GM11168 (cell line): ENCODE data around the gene YPEL1.
"Not testable (repeated sequence)": the region's sequence is repeated elsewhere in the genome, so short reads cannot be mapped to it uniquely, and the experiment has no call there.

Experiments
- in situ Hi-C: fragments of 300-500 bp; cut with MboI; formaldehyde crosslinking; loops from one replicate; pipeline ENCODE4 v1.12.0; 2022; ENCODE audit warnings: low sequenced_read_pairs; ENCODE audit not compliant: unreplicated experiment

YPEL1 gene

DNA sequence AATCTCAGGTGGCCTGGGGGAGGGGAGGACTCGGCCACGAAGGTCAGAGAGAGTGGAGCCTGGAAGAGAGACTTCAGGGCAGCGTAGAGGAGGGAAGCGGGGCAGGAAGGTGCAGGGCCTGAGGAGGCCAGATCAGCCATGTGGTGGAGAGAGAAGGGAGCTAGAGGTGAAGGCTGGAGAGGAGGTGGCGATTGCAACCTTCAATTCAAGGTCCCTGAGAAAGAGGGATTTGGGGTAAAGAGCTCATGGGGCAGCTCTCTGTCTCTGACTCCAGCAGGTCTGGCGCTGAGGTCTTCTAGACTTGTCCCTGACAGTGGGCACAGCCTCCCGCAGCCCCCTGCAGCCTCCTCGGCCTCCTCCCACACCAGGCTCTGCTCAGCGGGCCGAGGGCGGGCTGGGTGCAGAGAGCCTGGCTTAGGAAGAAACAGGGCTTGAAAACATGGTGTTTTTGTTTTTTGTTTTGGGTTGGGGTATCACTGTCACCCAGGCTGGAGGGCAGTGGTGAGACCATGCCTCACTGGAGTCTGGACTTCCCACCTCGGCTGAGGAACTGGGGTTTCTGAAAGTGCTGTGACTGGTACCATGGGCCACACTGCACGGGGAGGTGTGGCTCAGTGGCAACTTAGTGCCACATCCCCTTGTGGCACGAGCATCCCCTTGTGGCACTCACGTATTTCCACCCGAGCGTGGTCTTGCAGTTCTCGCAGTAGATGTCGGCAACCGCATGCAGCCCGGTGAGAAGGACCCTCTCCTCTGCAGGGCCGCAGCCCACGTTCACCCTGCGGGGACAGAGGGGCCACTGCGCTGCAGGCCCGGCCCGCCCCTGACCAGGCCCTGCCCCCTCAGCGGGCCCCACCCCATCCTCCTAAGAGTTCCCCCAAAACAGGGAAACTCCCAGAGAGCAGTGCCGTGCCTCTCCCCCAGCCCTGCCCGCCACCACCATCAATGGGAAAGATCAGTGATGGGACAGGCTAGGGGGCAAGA is 32.6 kb downstream of the YPEL1 start:
- in situ Hi-C loops: no loop called here

- in situ Hi-C loops: no loop called here
Observed at GRCh38 chr22:21702094-21702493, 33.5 kb downstream of the YPEL1 start.

DNA sequence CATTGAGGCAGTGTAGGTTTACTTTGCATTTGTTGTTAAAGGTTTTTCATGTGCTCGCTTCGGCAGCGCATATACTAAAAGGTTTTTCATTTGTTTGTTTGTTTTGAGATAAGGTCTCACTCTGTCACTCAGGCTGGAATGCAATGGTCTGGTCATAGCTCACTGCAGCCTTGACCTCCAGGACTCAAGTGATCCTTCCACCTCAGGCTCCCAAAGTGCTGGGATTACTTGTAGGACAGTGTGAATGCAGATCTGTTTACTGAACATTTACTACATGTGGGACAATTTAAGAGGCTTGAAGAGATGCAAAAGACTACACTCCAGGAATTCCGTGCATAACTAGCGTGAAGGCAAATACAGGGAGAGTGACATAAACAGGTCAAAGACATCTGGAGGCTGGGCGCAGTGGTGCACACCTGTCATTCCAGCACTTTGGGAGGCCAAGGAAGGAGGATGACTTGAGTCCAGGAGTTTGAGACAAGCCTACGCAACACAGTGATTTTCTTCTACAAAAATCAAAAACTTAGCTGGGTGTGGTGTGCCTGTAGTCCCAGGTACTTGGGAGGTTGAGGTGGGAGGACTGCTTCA is 34.1 kb downstream of the YPEL1 start:
- in situ Hi-C loops: no loop called here

DNA sequence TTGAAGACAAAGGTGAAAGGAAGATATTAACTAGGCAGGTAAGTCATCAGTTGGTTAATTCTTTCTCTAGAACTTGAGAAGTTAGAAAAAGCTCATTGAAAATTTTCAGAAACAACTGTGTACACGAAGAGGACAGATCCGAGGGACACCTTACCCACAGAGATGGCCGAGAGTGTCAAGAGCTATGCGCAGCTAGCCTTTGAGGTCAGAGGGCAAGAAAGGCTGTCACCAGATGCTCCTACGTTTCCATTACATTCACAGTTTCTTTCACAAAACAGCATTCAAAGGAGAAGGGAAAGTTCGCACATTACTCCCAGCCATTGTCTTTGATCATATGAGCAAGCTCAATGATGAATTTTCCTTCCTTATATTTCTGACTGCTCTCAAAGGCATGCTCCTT is 34.8 kb downstream of the YPEL1 start:
- in situ Hi-C loops: no loop called here

DNA sequence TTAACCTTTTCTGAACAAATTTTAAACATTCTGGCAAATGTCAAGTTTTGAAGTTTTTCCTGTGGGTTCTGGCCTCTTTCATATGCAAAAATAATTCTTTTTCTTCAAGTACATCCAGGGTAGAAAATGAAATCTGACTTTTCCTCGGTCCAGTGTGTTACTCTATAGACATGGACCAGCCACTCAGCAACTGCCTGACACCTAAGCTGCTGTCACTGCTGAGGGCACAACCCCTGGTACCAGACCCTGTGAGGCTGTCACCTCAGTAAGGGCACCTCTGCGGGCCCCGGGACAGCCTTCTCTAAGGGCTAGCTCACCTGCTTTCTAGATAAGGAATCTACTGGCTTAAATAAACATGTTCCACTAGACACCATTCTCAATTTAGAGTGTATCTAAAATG is 36.0 kb downstream of the YPEL1 start:
- in situ Hi-C loops: no loop called here

DNA sequence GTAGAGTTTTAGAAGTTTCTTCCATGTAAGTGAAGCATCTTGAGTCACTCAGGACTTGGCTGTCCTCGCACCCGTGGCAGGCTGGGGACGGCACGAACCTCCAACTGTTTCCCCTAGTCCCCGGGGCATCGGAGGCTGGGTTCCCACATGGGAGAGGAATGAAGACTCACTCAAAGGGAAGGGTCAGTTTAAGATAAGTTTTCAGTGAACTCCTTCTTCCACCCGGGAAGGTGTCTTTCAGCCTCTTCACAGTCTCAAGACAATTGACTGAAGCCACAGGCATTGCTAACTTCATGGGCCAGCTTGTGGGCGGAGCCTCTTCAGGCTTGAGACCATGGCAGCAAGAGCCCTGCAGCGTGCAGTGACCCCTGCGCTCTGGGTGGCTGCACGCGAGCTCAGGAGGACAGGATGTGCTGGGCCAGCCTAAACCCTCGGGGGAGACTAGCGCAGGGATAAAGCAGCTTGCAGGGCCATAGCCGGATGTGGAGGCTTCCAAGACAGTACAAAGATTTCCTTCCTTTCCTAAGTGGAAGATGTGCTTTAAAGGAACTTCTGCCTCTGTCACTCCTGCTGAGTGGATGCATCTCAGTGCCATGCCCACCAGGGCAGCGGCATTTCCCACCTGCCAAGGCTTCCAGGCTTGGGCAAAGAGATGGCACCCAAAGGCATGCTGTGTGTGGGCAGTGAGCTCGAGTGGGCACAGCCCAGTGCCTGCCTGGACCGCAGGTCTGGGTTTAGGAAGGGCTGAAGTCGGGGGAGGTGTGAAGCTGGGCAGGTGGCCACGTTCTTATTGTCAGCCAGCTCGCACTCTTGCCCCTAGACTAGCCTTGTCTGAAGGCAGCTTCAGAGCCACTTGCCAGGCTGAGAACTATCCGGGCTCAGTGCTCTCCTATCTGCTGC is 36.9 kb downstream of the YPEL1 start:
- in situ Hi-C loops: no loop called here

DNA sequence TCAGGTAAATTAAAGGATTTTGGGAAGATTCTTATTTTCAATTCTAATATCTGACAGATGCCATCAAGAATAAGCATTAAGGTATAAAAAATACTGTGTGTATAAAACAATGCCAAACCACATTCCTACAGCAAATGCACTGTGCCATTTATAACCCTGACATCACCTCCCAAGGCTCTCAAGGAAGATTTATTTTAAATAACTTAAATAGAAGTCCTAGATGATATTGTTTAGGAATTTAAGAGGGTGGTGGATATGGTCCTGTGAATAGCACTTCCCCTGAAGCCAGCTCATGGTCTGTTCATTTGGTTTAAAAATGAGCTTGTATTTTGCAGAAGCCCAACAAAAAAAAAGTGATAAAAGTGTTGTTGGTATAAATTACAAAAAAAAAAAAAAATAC is 37.7 kb downstream of the YPEL1 start:
- in situ Hi-C loops: no loop called here

DNA sequence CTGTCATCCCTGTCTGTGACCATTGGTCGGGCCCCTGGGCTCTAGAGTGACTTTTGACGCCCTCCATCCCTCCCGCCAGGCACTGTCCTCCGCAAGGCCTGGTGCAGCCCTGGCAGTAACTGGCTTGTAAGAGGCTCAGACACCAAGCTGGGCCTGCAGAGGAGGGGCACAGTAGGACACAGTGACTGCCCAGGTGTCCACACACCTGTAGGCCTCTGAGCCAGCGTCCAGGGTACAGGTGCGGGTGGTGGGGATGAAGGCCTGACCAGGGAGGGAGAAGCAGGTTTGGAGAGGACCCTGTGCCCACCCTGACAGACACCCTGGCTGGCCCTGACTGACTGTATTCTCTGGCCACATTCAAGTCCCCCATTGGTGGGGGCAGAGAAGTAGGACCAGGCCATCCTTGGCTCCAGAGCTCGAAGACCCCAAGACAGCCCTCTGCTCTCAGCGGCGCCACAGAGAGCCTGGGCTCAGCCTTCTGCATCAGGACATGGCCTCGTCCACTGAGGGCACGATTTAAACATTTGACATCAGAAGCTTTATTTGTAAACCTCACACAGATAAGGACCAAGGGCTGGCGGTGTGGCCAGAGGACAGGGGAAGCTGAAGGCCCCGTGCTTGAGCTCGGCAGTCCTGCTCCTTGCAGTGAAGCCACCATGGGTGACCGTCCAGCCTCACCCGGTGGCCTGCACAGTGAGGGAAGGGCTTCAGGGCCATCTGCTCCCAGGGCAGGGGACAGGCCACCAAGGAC is 38.4 kb downstream of the YPEL1 start:
- in situ Hi-C loops: no loop called here

DNA sequence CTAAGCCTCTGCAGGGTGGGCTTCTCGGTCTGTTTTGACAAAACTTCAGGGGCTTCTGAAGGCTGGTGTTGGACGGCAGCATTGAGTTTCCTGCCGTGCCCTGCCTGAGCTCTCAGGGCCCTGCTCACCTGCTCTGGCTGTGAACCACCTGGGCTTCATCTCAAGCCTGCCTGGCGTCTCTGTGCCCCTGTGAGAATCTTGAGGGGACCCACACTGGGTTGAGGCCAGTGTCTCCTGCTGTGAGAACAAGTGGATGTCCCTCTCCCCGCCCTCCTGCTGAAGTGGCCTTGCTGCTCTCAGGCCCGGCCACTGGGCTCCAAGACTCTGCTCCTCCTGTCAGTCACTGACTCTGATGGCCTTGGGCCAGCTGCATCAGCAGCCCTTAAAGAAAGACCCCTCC is 39.5 kb downstream of the YPEL1 start:
- in situ Hi-C loops: no loop called here

DNA sequence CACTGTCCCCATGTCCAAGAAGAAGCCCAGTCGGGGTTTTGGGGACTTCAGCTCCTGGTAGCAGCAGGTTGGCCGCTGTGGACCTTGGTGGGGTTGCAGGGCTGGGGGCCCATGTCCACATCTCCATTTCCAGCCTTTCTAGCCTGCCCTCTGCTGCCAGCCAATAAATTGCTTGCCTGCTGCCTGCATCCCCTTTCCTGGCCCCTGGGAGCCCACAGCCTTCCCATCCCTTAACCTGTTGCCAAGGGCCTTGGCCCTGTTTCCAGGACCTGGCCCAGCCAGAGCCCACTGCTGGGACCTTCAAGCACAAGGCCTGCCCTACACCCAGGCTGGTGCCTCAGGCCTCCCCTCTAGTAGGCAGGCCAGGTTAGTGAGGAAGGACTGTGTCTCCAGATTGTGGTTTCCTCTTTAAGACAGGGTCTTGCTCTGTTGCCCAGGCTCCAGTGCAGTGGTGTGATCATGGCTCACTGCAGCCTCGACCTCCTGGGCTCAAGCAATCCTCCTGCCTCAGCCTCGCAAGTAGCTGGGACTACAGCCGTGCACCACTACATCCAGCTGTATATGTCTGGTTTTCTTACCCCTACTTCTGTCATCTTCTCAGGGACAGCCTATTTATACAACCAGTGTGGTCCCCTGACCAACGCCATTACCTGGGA is 40.0 kb downstream of the YPEL1 start:
- in situ Hi-C loops: no loop called here

DNA sequence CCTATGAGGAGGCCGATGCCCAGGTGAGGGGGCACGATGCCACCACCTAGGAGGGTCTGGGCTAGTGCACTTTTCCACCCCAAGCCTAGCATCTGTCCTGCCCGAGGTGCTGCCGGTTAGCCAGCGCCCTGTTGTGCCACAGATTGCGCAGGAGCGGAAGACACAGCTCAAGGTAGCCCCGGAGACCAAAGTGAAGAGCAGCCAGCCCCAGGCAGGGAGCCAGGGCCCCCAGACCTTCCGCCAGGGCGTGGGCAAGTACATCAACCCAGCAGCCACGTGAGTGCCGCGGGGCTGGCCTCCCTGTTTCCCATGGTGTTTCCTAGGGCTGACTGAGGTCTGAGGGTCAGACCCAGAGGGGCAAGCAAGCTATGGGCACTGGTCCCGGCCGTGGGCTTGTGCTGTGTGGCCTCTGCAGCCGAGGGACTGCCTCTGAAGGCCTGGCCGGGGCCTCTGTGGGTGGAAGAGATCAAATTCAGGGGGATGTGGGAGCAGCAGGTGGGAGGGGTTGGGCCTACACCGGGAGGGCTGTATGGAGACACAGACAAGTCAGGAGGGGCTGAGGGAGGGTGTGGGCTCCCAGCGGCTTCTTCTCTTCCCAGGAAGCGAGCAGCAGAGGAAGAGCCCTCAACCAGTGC is 40.7 kb downstream of the YPEL1 start:
- in situ Hi-C loops: no loop called here

DNA sequence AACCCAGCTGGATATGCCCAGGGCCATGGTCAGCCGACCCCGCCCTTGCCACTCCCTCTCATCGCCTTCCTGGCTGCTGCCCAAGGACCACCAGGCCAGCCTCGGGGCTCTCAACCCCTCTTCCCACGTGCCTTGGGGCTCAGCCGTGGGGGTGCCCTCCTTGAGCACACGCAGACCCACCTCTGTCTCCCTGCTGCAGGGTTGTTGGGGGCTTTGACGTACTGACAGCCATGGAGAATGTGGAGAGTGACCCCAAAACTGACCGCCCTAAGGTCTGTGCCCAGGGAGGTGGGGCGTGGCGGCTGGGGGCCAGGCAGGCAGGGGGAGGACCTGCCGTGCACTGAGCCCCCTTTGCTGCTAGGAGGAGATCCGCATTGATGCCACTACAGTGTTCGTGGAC is 41.2 kb downstream of the YPEL1 start:
- in situ Hi-C loops: no loop called here

- in situ Hi-C loops: no loop called here
Observed at GRCh38 chr22:21693999-21694341, 41.6 kb downstream of the YPEL1 start.

DNA sequence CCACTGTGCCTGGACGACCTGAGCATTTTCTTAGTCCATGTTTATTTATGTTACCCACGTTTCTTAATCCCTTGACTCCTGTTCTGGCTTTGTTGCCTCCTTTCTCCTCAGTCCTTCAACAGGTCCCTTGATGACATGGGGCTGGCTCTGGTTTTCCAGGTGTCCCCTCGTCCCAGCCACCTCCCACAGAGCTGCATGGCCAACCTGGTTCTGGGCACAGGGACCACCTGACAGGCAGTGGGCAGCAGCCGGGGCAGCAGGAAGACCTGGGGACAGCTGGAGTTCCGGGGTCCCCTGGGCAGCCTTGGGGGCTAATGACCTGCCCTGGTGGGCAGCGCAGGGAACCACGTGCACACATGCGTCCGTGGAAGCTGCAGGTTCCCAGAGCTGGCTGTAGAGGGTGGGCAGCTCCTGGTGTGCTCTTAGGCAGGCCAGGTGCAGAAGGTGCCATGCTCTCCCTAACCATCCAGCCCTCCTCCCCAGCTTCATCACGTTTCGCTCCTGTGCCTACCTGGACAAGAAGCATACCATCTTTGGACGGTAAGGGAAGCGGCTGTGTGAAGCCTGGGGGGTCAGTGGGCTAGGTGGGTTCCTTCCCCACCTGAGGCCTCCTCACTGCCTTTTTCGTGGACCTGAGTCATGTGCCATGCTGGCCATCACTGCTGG is 42.1 kb downstream of the YPEL1 start:
- in situ Hi-C loops: no loop called here

- in situ Hi-C loops: not testable (repeated sequence)
Observed at GRCh38 chr22:21692856-21693255, 42.7 kb downstream of the YPEL1 start.

DNA sequence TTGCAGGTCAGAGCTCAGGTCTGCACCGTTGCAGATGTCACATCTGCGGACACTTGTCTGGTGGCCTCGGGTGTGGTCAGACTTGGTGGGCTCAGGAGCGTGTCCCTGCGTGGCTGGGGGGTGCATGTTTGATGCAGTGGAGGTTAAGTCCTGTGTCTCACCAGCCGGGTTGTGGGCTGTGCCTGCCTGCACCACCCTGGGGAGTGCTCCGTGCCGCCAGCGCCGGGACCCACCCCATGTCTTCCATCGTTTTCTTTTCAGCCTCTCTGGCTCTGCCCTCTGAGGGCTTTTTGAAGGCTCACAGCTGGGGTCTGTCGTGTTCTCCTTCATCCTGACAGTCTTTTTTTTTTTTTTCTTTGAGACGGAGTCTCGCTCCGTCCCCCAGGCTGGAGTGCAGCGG is 43.8 kb downstream of the YPEL1 start:
- in situ Hi-C loops: no loop called here

GRCh38 chr22:21690401-21690801 is 45.2 kb downstream of the YPEL1 start:
- in situ Hi-C loops: no loop called here

DNA sequence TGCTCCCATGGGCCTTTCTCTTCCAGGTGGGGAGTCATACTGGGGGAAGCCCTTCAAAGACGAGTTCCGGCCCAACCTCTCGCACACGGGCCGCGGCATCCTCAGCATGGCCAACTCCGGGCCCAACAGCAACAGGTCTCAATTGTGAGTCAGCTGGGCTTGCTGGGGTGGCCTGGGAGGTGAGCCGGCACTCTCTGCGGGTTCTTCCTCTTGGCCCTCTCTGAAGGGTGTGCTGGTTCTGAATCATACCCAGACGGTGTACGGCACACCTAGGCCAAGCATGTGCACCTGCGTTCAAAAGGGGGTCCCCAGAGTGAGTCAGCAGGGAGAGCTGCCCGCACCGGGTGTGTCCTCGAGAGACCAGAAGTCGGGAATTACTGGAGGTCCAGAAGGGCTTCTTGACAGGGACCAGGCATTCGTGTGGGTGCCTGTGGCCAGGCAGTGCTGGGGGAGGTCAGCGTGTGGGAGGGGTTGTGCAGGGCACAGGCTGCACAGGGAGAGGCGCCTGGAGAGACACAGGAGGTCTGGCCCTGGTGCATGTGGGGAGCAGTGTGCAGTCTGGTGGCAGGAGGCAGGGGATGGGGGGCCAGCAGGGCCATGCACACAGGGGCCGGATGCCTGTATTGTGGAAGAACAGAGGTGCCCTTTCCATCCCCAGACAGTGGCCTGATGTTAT is 46.8 kb downstream of the YPEL1 start:
- in situ Hi-C loops: no loop called here
